ENCODE data around the gene ANTXR1. TPM values are rescaled to one million over a fixed set of nuclear protein-coding genes. Genes with fewer than 3 reads are reported as not detected.

ANTXR1 gene
- total and polyA plus RNA-seq, 2 of the 8 experiments (the other 6 are each of a cell fraction or from before 2014, with no cell fraction given) = 15.8 to 44.3 TPM

DNA sequence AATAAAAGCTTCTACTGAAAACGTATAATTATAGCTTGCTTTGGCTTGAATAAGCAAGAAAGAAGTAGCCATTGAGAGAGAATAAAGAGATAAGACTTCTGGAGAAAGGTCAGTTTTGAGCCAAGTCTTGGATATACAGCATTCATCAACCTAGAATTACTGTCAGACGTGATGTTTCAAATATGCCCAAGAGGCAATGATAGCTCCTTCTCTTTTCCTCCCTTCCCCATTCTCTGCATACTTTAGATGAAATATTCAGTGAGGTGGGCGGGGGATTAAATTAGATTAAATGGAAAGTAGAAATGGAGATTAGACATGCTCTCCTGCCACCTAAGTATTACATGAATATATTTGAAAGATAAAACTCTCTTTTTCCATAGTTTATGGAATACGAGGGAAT lies 8.7 kb downstream of the ANTXR1 start:
- 96% methylated on average over 4 of the region's 4 CpGs; no CpG with 5 or more reads in 1 of the 2 experiments for WGBS, 2 experiments (ENCODE audit: extremely low coverage in 1 of 2, insufficient coverage in 1 of 2, insufficient read length in 1 of 2, insufficient replicate concordance in 2 of 2, low coverage in 1 of 2, low lambda C conversion rate in 2 of 2, missing lambda C conversion rate in 1 of 2)
- Histone ChIP-seq H2BK20ac (ENCODE audit: low read length) (no peak overlapping the region), H3K79me1 (ENCODE audit: low read depth, low read length) (no peaks in the 10 kb centered on the region; the same call in 1 of the 2 replicates), H3K79me2 (ENCODE audit: control insufficient read depth in 1 of 2, insufficient read depth in 2 of 2, low read length in 2 of 2) (peaks cover 0 to 77% of the 10 kb centered on the region in 2 experiments; a peak in 2 of 4 replicates), H3K23ac (ENCODE audit: insufficient read length) (no peak overlapping the region), H3K4ac (replicated peaks; ENCODE audit: insufficient read length, low read depth, low read length) (no peak overlapping the region), H3K23me2 (ENCODE audit: low read depth, low read length) (peaks cover 4% of the 10 kb centered on the region; the same call in 1 of the 2 replicates), H3K27me3 (replicated peaks in 1 of 4; ENCODE audit: control insufficient read depth in 3 of 4, extremely low read depth in 1 of 4, insufficient read depth in 3 of 4, low read length in 3 of 4) (no peaks in the 10 kb centered on the region), H3K36me3 (ENCODE audit: control insufficient read depth in 2 of 4, insufficient read depth in 4 of 4, low read length in 3 of 4) (no peaks in the 10 kb centered on the region), H2BK5ac (ENCODE audit: low read depth, low read length) (no peak overlapping the region), H4K8ac (ENCODE audit: extremely low read depth, insufficient read depth, low read length) (no peak overlapping the region), H4K5ac (ENCODE audit: insufficient read length, low read depth, low read length) (no peak overlapping the region), H3K56ac (replicated peaks; ENCODE audit: insufficient read length, low read depth, low read length) (no peak overlapping the region), H4K91ac (replicated peaks; ENCODE audit: insufficient read length, low read length) (no peak overlapping the region), H3K4me3 (ENCODE audit: extremely low read depth in 1 of 4, insufficient read depth in 2 of 4, low read depth in 3 of 4, low read length in 4 of 4) (no peak overlapping the region), H3K27ac (ENCODE audit: low read depth, low read length) (no peak overlapping the region), H3K9ac (replicated peaks in 1 of 4; ENCODE audit: extremely low read depth in 1 of 4, low read depth in 3 of 4, low read length in 3 of 4) (no peak overlapping the region), H2AK5ac (ENCODE audit: low read depth, low read length) (no peak overlapping the region), H3K14ac (ENCODE audit: insufficient read length) (no peak overlapping the region), H2BK12ac (ENCODE audit: low read depth, low read length) (no peak overlapping the region), H2BK120ac (replicated peaks; ENCODE audit: low read depth, low read length) (no peak overlapping the region), H3K4me2 (ENCODE audit: insufficient read depth in 1 of 2, low read depth in 2 of 2, low read length in 2 of 2) (no peak overlapping the region), H3K4me1 (replicated peaks in 1 of 4; ENCODE audit: control insufficient read depth in 3 of 4, insufficient read depth in 4 of 4, low read length in 3 of 4) (peaks cover 0 to 8% (median 1%) of the 10 kb centered on the region in 4 experiments; a peak in 1 of 7 replicates), H2AFZ (ENCODE audit: low read length) (no peak overlapping the region), H2BK15ac (ENCODE audit: low read length) (no peak overlapping the region), H3K9me3 (ENCODE audit: insufficient read depth in 2 of 2, low read depth in 1 of 2, low read length in 1 of 2) (no peaks in the 10 kb centered on the region), H4K20me1 (replicated peaks in 1 of 2; ENCODE audit: control insufficient read depth in 1 of 2, insufficient read depth in 2 of 2, low read length in 2 of 2) (peaks cover 2 to 13% of the 10 kb centered on the region in 2 experiments), H3K18ac (ENCODE audit: extremely low read depth, low read length) (no peak overlapping the region)
- ChIA-PET POLR2A (ENCODE audit: partially characterized antibody) (no interaction called here), CTCF (ENCODE audit: partially characterized antibody) (interaction anchor here (1.0 to 2.4 kb wide), 2 partner anchors 282 to 285 kb away, joined by 3 to 8 read pairs; no protein-coding TSS in a partner anchor)
- no peak for DNase-seq (ENCODE audit: low read depth in 1 of 2, low spot score in 2 of 2)
- FAIRE-seq = no peak
- TF ChIP-seq TEAD4 (IDR thresholded peaks at IDR 0.05; ENCODE audit: low read depth, low read length) (no peak), FOSL1 (IDR thresholded peaks at IDR 0.05; ENCODE audit: insufficient read depth, low read depth, low read length) (no peak), CEBPB (IDR thresholded peaks at IDR 0.05; ENCODE audit: low read depth, low read length) (no peak), RAD21 (IDR thresholded peaks at IDR 0.05 in 1 of 2, conservative IDR thresholded peaks at IDR 0.05 in 1 of 2; ENCODE audit: low read depth in 2 of 2, low read length in 2 of 2) (no peak), GTF2F1 (IDR thresholded peaks at IDR 0.05; ENCODE audit: borderline replicate concordance, low read depth, low read length) (no peak), RFX5 (IDR thresholded peaks at IDR 0.05; ENCODE audit: borderline replicate concordance, low read depth, low read length) (no peak), CBX8 (IDR thresholded peaks at IDR 0.05; ENCODE audit: borderline replicate concordance, low read depth, low read length) (no peak), RNF2 (IDR thresholded peaks at IDR 0.05; ENCODE audit: borderline replicate concordance, low read depth, low read length, missing control alignments, poor library complexity, severe bottlenecking) (no peak)
- TF ChIP-seq, protein P1, sequence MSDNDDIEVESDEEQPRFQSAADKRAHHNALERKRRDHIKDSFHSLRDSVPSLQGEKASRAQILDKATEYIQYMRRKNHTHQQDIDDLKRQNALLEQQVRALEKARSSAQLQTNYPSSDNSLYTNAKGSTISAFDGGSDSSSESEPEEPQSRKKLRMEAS (IDR thresholded peaks at IDR 0.05) = no peak
- TF ChIP-seq, protein P2, sequence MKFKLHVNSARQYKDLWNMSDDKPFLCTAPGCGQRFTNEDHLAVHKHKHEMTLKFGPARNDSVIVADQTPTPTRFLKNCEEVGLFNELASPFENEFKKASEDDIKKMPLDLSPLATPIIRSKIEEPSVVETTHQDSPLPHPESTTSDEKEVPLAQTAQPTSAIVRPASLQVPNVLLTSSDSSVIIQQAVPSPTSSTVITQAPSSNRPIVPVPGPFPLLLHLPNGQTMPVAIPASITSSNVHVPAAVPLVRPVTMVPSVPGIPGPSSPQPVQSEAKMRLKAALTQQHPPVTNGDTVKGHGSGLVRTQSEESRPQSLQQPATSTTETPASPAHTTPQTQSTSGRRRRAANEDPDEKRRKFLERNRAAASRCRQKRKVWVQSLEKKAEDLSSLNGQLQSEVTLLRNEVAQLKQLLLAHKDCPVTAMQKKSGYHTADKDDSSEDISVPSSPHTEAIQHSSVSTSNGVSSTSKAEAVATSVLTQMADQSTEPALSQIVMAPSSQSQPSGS (IDR thresholded peaks at IDR 0.05; ENCODE audit: low read length) = no peak

All from H1 (cell line).